Measurements from ENCODE around the gene TRAF3.
"Not testable (repeated sequence)": the region's sequence is repeated elsewhere in the genome, so short reads cannot be mapped to it uniquely, and the experiment has no call there.

The TRAF3 gene

GRCh38 chr14:102750376-102750775 is 26.9 kb upstream of the TRAF3 start:
- DNase-seq (ENCODE audit: low read depth in 2 of 3, low spot score in 2 of 3): no peak

GRCh38 chr14:102751088-102751487 is 26.2 kb upstream of the TRAF3 start:
- no peak for DNase-seq (ENCODE audit: low read depth in 2 of 3, low spot score in 2 of 3)

GRCh38 chr14:102752239-102752847 is 24.9 kb upstream of the TRAF3 start:
- no peak for DNase-seq (ENCODE audit: low read depth in 2 of 3, low spot score in 2 of 3)

GRCh38 chr14:102754370-102755262 is 22.6 kb upstream of the TRAF3 start:
- DNase-seq (ENCODE audit: low read depth in 2 of 3, low spot score in 2 of 3): no peak

GRCh38 chr14:102757646-102758045 is 19.6 kb upstream of the TRAF3 start:
- DNase-seq (ENCODE audit: low read depth in 2 of 3, low spot score in 2 of 3): no peak

- no peak for DNase-seq (ENCODE audit: low read depth in 2 of 3, low spot score in 2 of 3)
Measured at GRCh38 chr14:102758087-102758486, 19.2 kb upstream of the TRAF3 start.

- no peak for DNase-seq (ENCODE audit: low read depth in 2 of 3, low spot score in 2 of 3)
Measured at GRCh38 chr14:102759456-102760187, 17.6 kb upstream of the TRAF3 start.

- no peak for DNase-seq (ENCODE audit: low read depth in 2 of 3, low spot score in 2 of 3)
Measured at GRCh38 chr14:102760496-102761193, 16.6 kb upstream of the TRAF3 start.

GRCh38 chr14:102761206-102761605 is 16.0 kb upstream of the TRAF3 start:
- DNase-seq (ENCODE audit: low read depth in 2 of 3, low spot score in 2 of 3): no peak

GRCh38 chr14:102764220-102764671 is 13.0 kb upstream of the TRAF3 start:
- DNase-seq (ENCODE audit: low read depth in 2 of 3, low spot score in 2 of 3): no peak

- DNase-seq (ENCODE audit: low read depth in 2 of 3, low spot score in 2 of 3): not testable (repeated sequence)
Measured at GRCh38 chr14:102765770-102766169, 11.5 kb upstream of the TRAF3 start.

GRCh38 chr14:102768223-102769048 is 8.8 kb upstream of the TRAF3 start:
- DNase-seq (ENCODE audit: low read depth in 2 of 3, low spot score in 2 of 3): no peak

GRCh38 chr14:102769049-102769327 is 8.3 kb upstream of the TRAF3 start:
- no peak for DNase-seq (ENCODE audit: low read depth in 2 of 3, low spot score in 2 of 3)

- no peak for DNase-seq (ENCODE audit: low read depth in 2 of 3, low spot score in 2 of 3)
Measured at GRCh38 chr14:102770147-102771123, 6.8 kb upstream of the TRAF3 start.

GRCh38 chr14:102771144-102771543 is 6.1 kb upstream of the TRAF3 start:
- no peak for DNase-seq (ENCODE audit: low read depth in 2 of 3, low spot score in 2 of 3)

GRCh38 chr14:102772781-102773570 is 4.3 kb upstream of the TRAF3 start:
- DNase-seq (ENCODE audit: low read depth in 2 of 3, low spot score in 2 of 3): no peak

GRCh38 chr14:102774391-102775153 is 2.7 kb upstream of the TRAF3 start:
- peak in 1 of 3 experiments; percentile 19 for DNase-seq (ENCODE audit: low read depth in 2 of 3, low spot score in 2 of 3)
